ENCODE data around the gene SETD2. TPM values are rescaled to one million over a fixed set of nuclear protein-coding genes. Genes with fewer than 3 reads are reported as not detected.
"Not testable (repeated sequence)": the region's sequence is repeated elsewhere in the genome, so short reads cannot be mapped to it uniquely, and the experiment has no call there.

Gene SETD2
- total and polyA plus RNA-seq, 9 of the 15 experiments (the other 6 are each of a cell fraction or from before 2014, with no cell fraction given), result 8.2 to 44.0 (median 33.6) TPM

DNA sequence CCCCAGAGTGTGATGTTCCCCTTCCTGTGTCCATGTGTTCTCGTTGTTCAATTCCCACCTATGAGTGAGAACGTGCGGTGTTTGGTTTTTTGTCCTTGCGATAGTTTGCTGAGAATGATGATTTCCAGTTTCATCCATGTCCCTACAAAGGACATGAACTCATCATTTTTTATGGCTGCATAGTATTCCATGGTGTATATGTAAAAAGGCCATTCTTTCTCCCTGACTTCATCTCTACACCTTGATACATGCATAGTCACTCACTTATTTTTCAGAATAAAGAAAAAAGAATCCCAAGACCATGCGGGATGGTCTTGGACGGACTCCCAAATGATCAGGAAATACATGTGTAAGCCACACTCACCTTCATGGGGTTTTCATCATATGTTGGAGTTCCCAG, 126.6 kb downstream of the SETD2 start:
- POLR2A ChIA-PET; CTCF ChIA-PET (ENCODE audit: low intra/inter-chr PET ratio); in situ Hi-C loops (cut with MboI): not testable (repeated sequence)

DNA sequence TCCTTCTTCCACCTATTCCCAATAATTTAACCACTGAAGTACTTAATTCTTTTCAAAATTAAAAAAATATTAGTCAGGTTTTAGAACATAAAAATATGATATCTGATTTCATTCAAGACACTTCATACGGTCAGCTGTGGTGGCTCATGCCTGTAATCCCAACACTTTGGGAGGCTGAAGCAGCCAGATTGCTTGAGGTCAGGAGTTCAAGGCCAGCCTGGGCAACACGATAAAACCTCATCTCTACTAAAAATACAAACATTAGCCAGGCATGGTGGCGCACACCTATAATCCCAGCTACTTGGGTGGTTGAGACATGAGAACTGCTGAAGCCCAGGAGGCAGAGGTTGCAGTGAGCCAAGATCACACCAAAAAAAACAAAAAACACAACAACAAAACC, 127.8 kb downstream of the SETD2 start:
- 32% methylated on average over 3 of the region's 3 CpGs for WGBS (ENCODE audit: insufficient coverage, low coverage, missing lambda C conversion rate)
- no peak overlapping the region for H2AFZ ChIP-seq (ENCODE audit: low read depth, low read length)
- peak in 1 of 4 experiments; percentile 20 for DNase-seq (ENCODE audit: extremely low read depth in 1 of 4, low spot score in 3 of 4)
- H3K4me2 ChIP-seq (ENCODE audit: insufficient read depth, low read length), result no peak overlapping the region
- no peaks in the 10 kb centered on the region for H4K20me1 ChIP-seq (replicated peaks; ENCODE audit: control insufficient read depth, insufficient read depth, low read length)
- no peaks in the 10 kb centered on the region for H3K9me1 ChIP-seq (ENCODE audit: control insufficient read depth, insufficient read depth, low read length)
- no TSS peak for BruUV-seq (replicated peaks)
- no peaks in the 10 kb centered on the region for H3K9me3 ChIP-seq (replicated peaks; ENCODE audit: control insufficient read depth, insufficient read depth, low read depth, low read length)
- in situ Hi-C loops (cut with MboI) (no loop called here), intact Hi-C loops (cut with micrococcal nuclease) (no loop called here)
- no peak overlapping the region for H3K9ac ChIP-seq (ENCODE audit: insufficient read depth in 1 of 2, low read depth in 2 of 2, low read length in 2 of 2)
- POLR2A ChIA-PET, result interaction anchor here (0.7 kb wide), 2 partner anchors 11 to 25 kb away, joined by 3 to 4 read pairs; no protein-coding TSS in a partner anchor
- no peak overlapping the region for H3K27ac ChIP-seq (ENCODE audit: extremely low read depth, low read depth, low read length)
- no peak for ATAC-seq
- no peaks in the 10 kb centered on the region for H3K27me3 ChIP-seq (ENCODE audit: control insufficient read depth in 2 of 2, insufficient read depth in 2 of 2, low read length in 2 of 2)
- peaks cover 82% of the 10 kb centered on the region for H3K36me3 ChIP-seq (ENCODE audit: control insufficient read depth, insufficient read depth, low read length)
- FAIRE-seq, result no peak
- H3K4me3 ChIP-seq, result no peak overlapping the region
- CTCF ChIA-PET (ENCODE audit: low intra/inter-chr PET ratio), result no interaction called here
- no peaks in the 10 kb centered on the region; a peak in 1 of 5 replicates for H3K4me1 ChIP-seq (replicated peaks in 1 of 2; ENCODE audit: control insufficient read depth in 2 of 2, insufficient read depth in 2 of 2, low read length in 2 of 2)
- no peaks in the 10 kb centered on the region for H3K79me2 ChIP-seq (ENCODE audit: control insufficient read depth, insufficient read depth, low read length)
- TF ChIP-seq ZBTB17 (CRISPR knock-in tag; IDR thresholded peaks at IDR 0.05) (no peak), ILF3 (IDR thresholded peaks at IDR 0.05; ENCODE audit: borderline replicate concordance) (no peak), HSF4 (CRISPR knock-in tag; IDR thresholded peaks at IDR 0.05; ENCODE audit: borderline replicate concordance) (no peak), PCBP2 (IDR thresholded peaks at IDR 0.05; ENCODE audit: low read depth, low read length, poor library complexity, severe bottlenecking) (no peak), FOSL1 (tag; conservative IDR thresholded peaks at IDR 0.05) (no peak), ARID1B (IDR thresholded peaks at IDR 0.05) (0 out of 2 replicates have a peak, but pooled peaks have one; percentile 10), ZKSCAN8 (CRISPR knock-in tag; IDR thresholded peaks at IDR 0.05) (no peak), PURB (CRISPR knock-in tag; IDR thresholded peaks at IDR 0.05; ENCODE audit: low read depth) (no peak), ZNF324 (CRISPR knock-in tag; IDR thresholded peaks at IDR 0.05) (no peak), JUND (IDR thresholded peaks at IDR 0.05; ENCODE audit: borderline replicate concordance, low read depth, low read length) (no peak), JUND (tag; IDR thresholded peaks at IDR 0.05; ENCODE audit: borderline replicate concordance, low read depth, low read length) (no peak), ZBTB8A (IDR thresholded peaks at IDR 0.05; ENCODE audit: partially characterized antibody) (no peak), HMG20A (CRISPR knock-in tag; conservative IDR thresholded peaks at IDR 0.05) (no peak)
- TF ChIP-seq, protein P1, sequence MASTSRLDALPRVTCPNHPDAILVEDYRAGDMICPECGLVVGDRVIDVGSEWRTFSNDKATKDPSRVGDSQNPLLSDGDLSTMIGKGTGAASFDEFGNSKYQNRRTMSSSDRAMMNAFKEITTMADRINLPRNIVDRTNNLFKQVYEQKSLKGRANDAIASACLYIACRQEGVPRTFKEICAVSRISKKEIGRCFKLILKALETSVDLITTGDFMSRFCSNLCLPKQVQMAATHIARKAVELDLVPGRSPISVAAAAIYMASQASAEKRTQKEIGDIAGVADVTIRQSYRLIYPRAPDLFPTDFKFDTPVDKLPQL (IDR thresholded peaks at IDR 0.05; ENCODE audit: extremely low read depth, insufficient read length), result no peak

More for the DNA sequence above, 126.6 kb downstream of the SETD2 start:
- H3K27me3 ChIP-seq (ENCODE audit: control insufficient read depth in 2 of 2, insufficient read depth in 2 of 2, low read length in 2 of 2); H3K27ac ChIP-seq (ENCODE audit: extremely low read depth, low read depth, low read length); H3K79me2 ChIP-seq (ENCODE audit: control insufficient read depth, insufficient read depth, low read length); intact Hi-C loops (cut with micrococcal nuclease); DNase-seq (ENCODE audit: extremely low read depth in 1 of 4, low spot score in 3 of 4); H3K9ac ChIP-seq (ENCODE audit: insufficient read depth in 1 of 2, low read depth in 2 of 2, low read length in 2 of 2); H3K9me3 ChIP-seq (replicated peaks; ENCODE audit: control insufficient read depth, insufficient read depth, low read depth, low read length); H3K4me1 ChIP-seq (replicated peaks in 1 of 2; ENCODE audit: control insufficient read depth in 2 of 2, insufficient read depth in 2 of 2, low read length in 2 of 2); H3K4me3 ChIP-seq; ATAC-seq; H4K20me1 ChIP-seq (replicated peaks; ENCODE audit: control insufficient read depth, insufficient read depth, low read length); H2AFZ ChIP-seq (ENCODE audit: low read depth, low read length); H3K9me1 ChIP-seq (ENCODE audit: control insufficient read depth, insufficient read depth, low read length); BruUV-seq (replicated peaks); H3K4me2 ChIP-seq (ENCODE audit: insufficient read depth, low read length); FAIRE-seq: not testable (repeated sequence)
- peaks cover 84% of the 10 kb centered on the region for H3K36me3 ChIP-seq (ENCODE audit: control insufficient read depth, insufficient read depth, low read length)
- peak; percentile 82 for TF ChIP-seq ZNF146 (CRISPR knock-in tag; IDR thresholded peaks at IDR 0.05; ENCODE audit: unreplicated experiment)
- WGBS (ENCODE audit: insufficient coverage, low coverage, missing lambda C conversion rate), result 50% methylated on average over 2 of the region's 6 CpGs
